Measurements from ENCODE around the gene TNFAIP2. TPM values are rescaled to one million over a fixed set of nuclear protein-coding genes. Genes with fewer than 3 reads are reported as not detected.

TNFAIP2 gene
- total and polyA plus RNA-seq, 9 of the 15 experiments (the other 6 are each of a cell fraction or from before 2014, with no cell fraction given) = 22.6 to 68.6 (median 44.6) TPM

DNA sequence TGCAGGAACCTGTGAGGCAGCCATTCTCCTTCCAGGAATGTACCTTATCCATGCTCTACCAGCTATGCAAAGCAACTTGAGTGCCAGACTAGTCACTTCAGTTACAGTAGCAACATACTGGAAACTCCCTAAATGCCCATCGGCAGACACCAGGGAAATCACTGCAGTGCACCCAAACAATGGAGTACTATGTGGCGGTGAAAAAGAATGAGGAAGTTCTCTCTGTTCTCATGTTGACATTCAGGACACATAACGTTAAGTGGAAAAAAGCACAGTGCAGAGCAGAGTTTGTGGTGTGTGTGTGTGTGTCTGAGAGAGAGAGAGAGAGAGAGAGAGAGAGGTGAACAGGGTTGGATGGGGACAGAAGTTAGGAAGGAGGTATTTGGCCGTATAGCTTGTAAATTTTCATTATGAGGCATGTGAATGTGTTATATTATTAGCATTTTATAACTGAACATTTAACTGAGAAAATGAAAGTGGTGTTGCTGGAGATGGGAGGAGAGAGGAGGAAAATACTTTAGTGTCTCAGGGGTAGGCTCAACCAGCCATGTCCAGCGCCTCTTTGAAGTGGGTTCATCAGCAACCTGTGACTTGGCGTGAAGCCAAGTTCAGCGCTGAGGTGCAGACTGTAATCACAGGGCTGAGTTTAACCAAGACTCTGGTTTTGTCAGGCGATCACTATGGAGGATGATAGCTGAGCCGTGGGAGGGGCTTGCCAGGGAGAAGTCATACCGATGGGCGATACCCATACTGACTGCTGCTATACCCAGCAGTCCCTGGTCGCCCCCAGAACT is 17.3 kb downstream of the TNFAIP2 start:
- FAIRE-seq (peak; percentile 81), DNase-seq (ENCODE audit: extremely low read depth in 1 of 4, low spot score in 3 of 4) (peak in 1 of 4 experiments; percentile 47), ATAC-seq (peak; percentile 11; the same call in 1 of the 3 replicates)
- Histone ChIP-seq H3K9me3 (replicated peaks; ENCODE audit: control insufficient read depth, insufficient read depth, low read depth, low read length) (no peaks in the 10 kb centered on the region), H3K27me3 (ENCODE audit: control insufficient read depth in 2 of 2, insufficient read depth in 2 of 2, low read length in 2 of 2) (no peaks in the 10 kb centered on the region), H3K27ac (ENCODE audit: extremely low read depth, low read depth, low read length) (no peak overlapping the region), H4K20me1 (replicated peaks; ENCODE audit: control insufficient read depth, insufficient read depth, low read length) (no peaks in the 10 kb centered on the region), H3K36me3 (ENCODE audit: control insufficient read depth, insufficient read depth, low read length) (peaks cover 11% of the 10 kb centered on the region; the same call in 1 of the 3 replicates), H3K9ac (ENCODE audit: insufficient read depth in 1 of 2, low read depth in 2 of 2, low read length in 2 of 2) (no peak overlapping the region; a peak in 1 of 4 replicates), H3K4me1 (replicated peaks in 1 of 2; ENCODE audit: control insufficient read depth in 2 of 2, insufficient read depth in 2 of 2, low read length in 2 of 2) (peaks cover 21 to 39% of the 10 kb centered on the region in 2 experiments; a peak in 4 of 5 replicates), H2AFZ (ENCODE audit: low read depth, low read length) (no peak overlapping the region), H3K9me1 (ENCODE audit: control insufficient read depth, insufficient read depth, low read length) (no peaks in the 10 kb centered on the region), H3K4me2 (ENCODE audit: insufficient read depth, low read length) (peak overlapping the region; percentile 38; the same call in 1 of the 2 replicates), H3K79me2 (ENCODE audit: control insufficient read depth, insufficient read depth, low read length) (no peaks in the 10 kb centered on the region), H3K4me3 (no peak overlapping the region)
- in situ Hi-C loops (cut with MboI) (no loop called here), intact Hi-C loops (cut with micrococcal nuclease) (loop anchor here (2.0 kb wide), 2 partner anchors 36 to 66 kb away; no protein-coding TSS in a partner anchor)
- BruUV-seq (replicated peaks) = no TSS peak
- ChIA-PET CTCF (ENCODE audit: low intra/inter-chr PET ratio) (interaction anchor here (2.2 to 2.3 kb wide), 2 partner anchors 36 to 152 kb away, joined by 9 to 11 read pairs; no protein-coding TSS in a partner anchor), POLR2A (interaction anchor here (0.6 kb wide), 1 partner anchor 72 kb away, joined by 3 read pairs; no protein-coding TSS in a partner anchor)
- whole genome bisulfite sequencing (ENCODE audit: insufficient coverage, low coverage, missing lambda C conversion rate) = 16% methylated on average over 8 of the region's 12 CpGs
- TF ChIP-seq SREBF2 (CRISPR knock-in tag; IDR thresholded peaks at IDR 0.05) = no peak
- no peak for TF ChIP-seq SIX5 (IDR thresholded peaks at IDR 0.05; ENCODE audit: borderline replicate concordance in 1 of 2, insufficient read depth in 1 of 2, low read depth in 1 of 2, low read length in 2 of 2)
- no peak for TF ChIP-seq NR2C1 (IDR thresholded peaks at IDR 0.05)
- TF ChIP-seq NR2C1 (tag; IDR thresholded peaks at IDR 0.05) = no peak
- TF ChIP-seq RBM15 (IDR thresholded peaks at IDR 0.05; ENCODE audit: insufficient read depth, low read length) = no peak
- TF ChIP-seq, protein P1, sequence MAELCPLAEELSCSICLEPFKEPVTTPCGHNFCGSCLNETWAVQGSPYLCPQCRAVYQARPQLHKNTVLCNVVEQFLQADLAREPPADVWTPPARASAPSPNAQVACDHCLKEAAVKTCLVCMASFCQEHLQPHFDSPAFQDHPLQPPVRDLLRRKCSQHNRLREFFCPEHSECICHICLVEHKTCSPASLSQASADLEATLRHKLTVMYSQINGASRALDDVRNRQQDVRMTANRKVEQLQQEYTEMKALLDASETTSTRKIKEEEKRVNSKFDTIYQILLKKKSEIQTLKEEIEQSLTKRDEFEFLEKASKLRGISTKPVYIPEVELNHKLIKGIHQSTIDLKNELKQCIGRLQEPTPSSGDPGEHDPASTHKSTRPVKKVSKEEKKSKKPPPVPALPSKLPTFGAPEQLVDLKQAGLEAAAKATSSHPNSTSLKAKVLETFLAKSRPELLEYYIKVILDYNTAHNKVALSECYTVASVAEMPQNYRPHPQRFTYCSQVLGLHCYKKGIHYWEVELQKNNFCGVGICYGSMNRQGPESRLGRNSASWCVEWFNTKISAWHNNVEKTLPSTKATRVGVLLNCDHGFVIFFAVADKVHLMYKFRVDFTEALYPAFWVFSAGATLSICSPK (IDR thresholded peaks at IDR 0.05; ENCODE audit: borderline replicate concordance) = no peak
- TF ChIP-seq CBX1 (IDR thresholded peaks at IDR 0.05; ENCODE audit: low read depth) = no peak
- TF ChIP-seq ADNP (tag; IDR thresholded peaks at IDR 0.05) = no peak
- no peak for TF ChIP-seq HOXB6 (CRISPR knock-in tag; IDR thresholded peaks at IDR 0.05; ENCODE audit: borderline replicate concordance)
- TF ChIP-seq GATAD2A (IDR thresholded peaks at IDR 0.05) = no peak
- no peak for TF ChIP-seq ZNF324 (CRISPR knock-in tag; IDR thresholded peaks at IDR 0.05)
- TF ChIP-seq KDM1A (IDR thresholded peaks at IDR 0.05) = peak in 1 of 2 experiments; percentile 18; a peak in 1 of 4 replicates
- TF ChIP-seq NFIC (IDR thresholded peaks at IDR 0.05) = peak; percentile 96
- TF ChIP-seq ILK (tag; IDR thresholded peaks at IDR 0.05; ENCODE audit: borderline replicate concordance, low read depth) = no peak
- peak; percentile 75 for TF ChIP-seq BCOR (IDR thresholded peaks at IDR 0.05)
- TF ChIP-seq ELF1 (tag; IDR thresholded peaks at IDR 0.05) = no peak
- TF ChIP-seq SMARCA5 (IDR thresholded peaks at IDR 0.05) = peak; percentile 65; the same call in 1 of the 2 replicates
- TF ChIP-seq, protein P2, sequence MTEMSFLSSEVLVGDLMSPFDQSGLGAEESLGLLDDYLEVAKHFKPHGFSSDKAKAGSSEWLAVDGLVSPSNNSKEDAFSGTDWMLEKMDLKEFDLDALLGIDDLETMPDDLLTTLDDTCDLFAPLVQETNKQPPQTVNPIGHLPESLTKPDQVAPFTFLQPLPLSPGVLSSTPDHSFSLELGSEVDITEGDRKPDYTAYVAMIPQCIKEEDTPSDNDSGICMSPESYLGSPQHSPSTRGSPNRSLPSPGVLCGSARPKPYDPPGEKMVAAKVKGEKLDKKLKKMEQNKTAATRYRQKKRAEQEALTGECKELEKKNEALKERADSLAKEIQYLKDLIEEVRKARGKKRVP (CRISPR knock-in tag; IDR thresholded peaks at IDR 0.05) = no peak
- TF ChIP-seq ZKSCAN8 (CRISPR knock-in tag; IDR thresholded peaks at IDR 0.05) = no peak
- no peak for TF ChIP-seq ATF1 (CRISPR knock-in tag; IDR thresholded peaks at IDR 0.05)
- no peak for TF ChIP-seq ATF1 (tag; IDR thresholded peaks at IDR 0.05)
- TF ChIP-seq SRSF1 (IDR thresholded peaks at IDR 0.05; ENCODE audit: low read depth, low read length) = no peak
- TF ChIP-seq ZNF146 (CRISPR knock-in tag; IDR thresholded peaks at IDR 0.05; ENCODE audit: unreplicated experiment) = peak; percentile 84

Data from K562 (cell line).